ENCODE data around the gene PHF20. TPM values are rescaled to one million over a fixed set of nuclear protein-coding genes. Genes with fewer than 3 reads are reported as not detected.

The PHF20 gene
- total and polyA plus RNA-seq, 2 of the 8 experiments (the other 6 are each of a cell fraction or from before 2014, with no cell fraction given) = 25.6 to 70.1 TPM

GRCh38 chr20:35910254-35910653, 138.4 kb downstream of the PHF20 start:
- H4K91ac ChIP-seq (replicated peaks; ENCODE audit: insufficient read length, low read length) = no peak overlapping the region
- no peak overlapping the region for H4K5ac ChIP-seq (ENCODE audit: insufficient read length, low read depth, low read length)
- no peak overlapping the region for H2BK15ac ChIP-seq (ENCODE audit: low read length)
- no peak overlapping the region for H2BK5ac ChIP-seq (ENCODE audit: low read depth, low read length)
- H3K79me1 ChIP-seq (ENCODE audit: low read depth, low read length) = no peaks in the 10 kb centered on the region
- no peak overlapping the region for H3K23ac ChIP-seq (ENCODE audit: insufficient read length)
- no peak overlapping the region for H3K14ac ChIP-seq (ENCODE audit: insufficient read length)
- H3K56ac ChIP-seq (replicated peaks; ENCODE audit: insufficient read length, low read depth, low read length) = no peak overlapping the region
- H3K4me3 ChIP-seq (ENCODE audit: extremely low read depth in 1 of 4, insufficient read depth in 2 of 4, low read depth in 3 of 4, low read length in 4 of 4) = no peak overlapping the region
- POLR2A ChIA-PET (ENCODE audit: partially characterized antibody) = interaction anchor here (1.0 kb wide), 1 partner anchor 168 kb away, joined by 3 read pairs; the partner anchor contains the start of gene RBM39
- CTCF ChIA-PET (ENCODE audit: partially characterized antibody) = interaction anchor here (1.5 kb wide), 1 partner anchor 18 kb away, joined by 3 read pairs; no protein-coding TSS in a partner anchor
- no peak overlapping the region for H3K9ac ChIP-seq (replicated peaks in 1 of 4; ENCODE audit: extremely low read depth in 1 of 4, low read depth in 3 of 4, low read length in 3 of 4)
- FAIRE-seq (no peak), DNase-seq (ENCODE audit: low read depth in 1 of 2, low spot score in 2 of 2) (no peak)
- no peak overlapping the region for H2AK5ac ChIP-seq (ENCODE audit: low read depth, low read length)
- H3K18ac ChIP-seq (ENCODE audit: extremely low read depth, low read length) = no peak overlapping the region
- WGBS, 2 experiments (ENCODE audit: extremely low coverage in 1 of 2, insufficient coverage in 1 of 2, insufficient read length in 1 of 2, insufficient replicate concordance in 2 of 2, low coverage in 1 of 2, low lambda C conversion rate in 2 of 2, missing lambda C conversion rate in 1 of 2) = 96% methylated on average over 3 of the region's 3 CpGs; no CpG with 5 or more reads in 1 of the 2 experiments
- H2BK12ac ChIP-seq (ENCODE audit: low read depth, low read length) = no peak overlapping the region
- no peak overlapping the region for H2AFZ ChIP-seq (ENCODE audit: low read length)
- no peak overlapping the region for H3K27ac ChIP-seq (ENCODE audit: low read depth, low read length)
- peaks cover 5 to 26% (median 13%) of the 10 kb centered on the region in 4 experiments; a peak in 6 of 8 replicates for H3K36me3 ChIP-seq (ENCODE audit: control insufficient read depth in 2 of 4, insufficient read depth in 4 of 4, low read length in 3 of 4)
- no peak overlapping the region for H2BK20ac ChIP-seq (ENCODE audit: low read length)
- H3K79me2 ChIP-seq (ENCODE audit: control insufficient read depth in 1 of 2, insufficient read depth in 2 of 2, low read length in 2 of 2) = no peaks in the 10 kb centered on the region; a peak in 2 of 4 replicates
- H3K9me3 ChIP-seq (ENCODE audit: insufficient read depth in 2 of 2, low read depth in 1 of 2, low read length in 1 of 2) = no peaks in the 10 kb centered on the region
- H4K8ac ChIP-seq (ENCODE audit: extremely low read depth, insufficient read depth, low read length) = no peak overlapping the region
- H3K4me1 ChIP-seq (replicated peaks in 1 of 4; ENCODE audit: control insufficient read depth in 3 of 4, insufficient read depth in 4 of 4, low read length in 3 of 4) = peaks cover 0 to 14% (median 6%) of the 10 kb centered on the region in 4 experiments; a peak in 3 of 7 replicates
- H3K4ac ChIP-seq (replicated peaks; ENCODE audit: insufficient read length, low read depth, low read length) = no peak overlapping the region
- H3K4me2 ChIP-seq (ENCODE audit: insufficient read depth in 1 of 2, low read depth in 2 of 2, low read length in 2 of 2) = no peak overlapping the region
- H3K27me3 ChIP-seq (replicated peaks in 1 of 4; ENCODE audit: control insufficient read depth in 3 of 4, extremely low read depth in 1 of 4, insufficient read depth in 3 of 4, low read length in 3 of 4) = no peaks in the 10 kb centered on the region
- no peaks in the 10 kb centered on the region for H3K23me2 ChIP-seq (ENCODE audit: low read depth, low read length)
- peaks cover 0 to 2% of the 10 kb centered on the region in 2 experiments for H4K20me1 ChIP-seq (replicated peaks in 1 of 2; ENCODE audit: control insufficient read depth in 1 of 2, insufficient read depth in 2 of 2, low read length in 2 of 2)
- H2BK120ac ChIP-seq (replicated peaks; ENCODE audit: low read depth, low read length) = no peak overlapping the region
- TF ChIP-seq ATF3 (IDR thresholded peaks at IDR 0.05; ENCODE audit: insufficient read depth, low read depth, low read length) = no peak
- TF ChIP-seq TBP (IDR thresholded peaks at IDR 0.05; ENCODE audit: low read depth, low read length) = no peak
- TF ChIP-seq YY1 (IDR thresholded peaks at IDR 0.05; ENCODE audit: low read depth, low read length) = no peak
- TF ChIP-seq, protein P1, sequence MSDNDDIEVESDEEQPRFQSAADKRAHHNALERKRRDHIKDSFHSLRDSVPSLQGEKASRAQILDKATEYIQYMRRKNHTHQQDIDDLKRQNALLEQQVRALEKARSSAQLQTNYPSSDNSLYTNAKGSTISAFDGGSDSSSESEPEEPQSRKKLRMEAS (IDR thresholded peaks at IDR 0.05) = no peak
- TF ChIP-seq SUZ12 (IDR thresholded peaks at IDR 0.05; ENCODE audit: low read length) = no peak
- no peak for TF ChIP-seq CTBP2 (IDR thresholded peaks at IDR 0.05; ENCODE audit: borderline replicate concordance, insufficient read depth, insufficient read length, low read length)
- TF ChIP-seq GTF2F1 (IDR thresholded peaks at IDR 0.05; ENCODE audit: borderline replicate concordance, low read depth, low read length) = no peak
- TF ChIP-seq CHD1 (IDR thresholded peaks at IDR 0.05; ENCODE audit: low read depth, low read length) = no peak
- TF ChIP-seq PHF8 (conservative IDR thresholded peaks at IDR 0.05; ENCODE audit: low read depth, low read length) = no peak
- no peak for TF ChIP-seq SIX5 (IDR thresholded peaks at IDR 0.05; ENCODE audit: low read depth, low read length)
- no peak for TF ChIP-seq POU5F1 (IDR thresholded peaks at IDR 0.05; ENCODE audit: low read depth, low read length)
- no peak for TF ChIP-seq RAD21 (IDR thresholded peaks at IDR 0.05 in 1 of 2, conservative IDR thresholded peaks at IDR 0.05 in 1 of 2; ENCODE audit: low read depth in 2 of 2, low read length in 2 of 2)
